GM21737 (cell line): ENCODE data around the gene CCDC186.

Source experiments
- ATAC-seq: cut with Tn5 transposase; IDR thresholded peaks from one replicate; pipeline ENCODE4 v1.9.1; 2021; ENCODE audit warnings: mild to moderate bottlenecking, moderate library complexity; ENCODE audit not compliant: unreplicated experiment

Gene CCDC186

GRCh38 chr10:114073395-114074186 lies 100.4 kb downstream of the CCDC186 start:
- ATAC-seq, result no peak

GRCh38 chr10:114071178-114071577 lies 102.8 kb downstream of the CCDC186 start:
- ATAC-seq, result no peak
